ENCODE data around the gene TRIP13.
"Not testable (repeated sequence)": the region's sequence is repeated elsewhere in the genome, so short reads cannot be mapped to it uniquely, and the experiment has no call there.

The TRIP13 gene

GRCh38 chr5:892394-893136 lies at the start of gene TRIP13, which contains the start of gene BRD9:
TRIP13 (plus strand) TSS chr5:892884; CDS start chr5:892999, 115 bp downstream.
BRD9 (minus strand) TSS chr5:892801; CDS start chr5:892657, 144 bp downstream.
- DNase-seq: peak; percentile 88

GRCh38 chr5:843371-843770 lies 49.3 kb upstream of the TRIP13 start:
- not testable (repeated sequence) for DNase-seq

GRCh38 chr5:843926-844325 lies 48.8 kb upstream of the TRIP13 start:
- peak; percentile 29 for DNase-seq

- peak; percentile 13 for DNase-seq
Measured at GRCh38 chr5:844426-844825, 48.3 kb upstream of the TRIP13 start.

- DNase-seq: peak; percentile 15
Measured at GRCh38 chr5:845031-845675, 47.5 kb upstream of the TRIP13 start.

- DNase-seq: not testable (repeated sequence)
Measured at GRCh38 chr5:845676-846601, 46.7 kb upstream of the TRIP13 start.

- DNase-seq: not testable (repeated sequence)
Measured at GRCh38 chr5:846602-847091, 46.0 kb upstream of the TRIP13 start.

- DNase-seq: not testable (repeated sequence)
Measured at GRCh38 chr5:847212-847611, 45.5 kb upstream of the TRIP13 start.

GRCh38 chr5:847736-848135 lies 44.9 kb upstream of the TRIP13 start:
- not testable (repeated sequence) for DNase-seq

GRCh38 chr5:848671-849111 lies 44.0 kb upstream of the TRIP13 start:
- DNase-seq: no peak

- DNase-seq: no peak
Measured at GRCh38 chr5:849651-850301, 42.9 kb upstream of the TRIP13 start.

- no peak for DNase-seq
Measured at GRCh38 chr5:850511-851006, 42.1 kb upstream of the TRIP13 start, which contains the start of gene ZDHHC11. ZDHHC11 (minus strand) TSS chr5:850986; CDS start chr5:850602, 384 bp downstream.

- DNase-seq: no peak
Measured at GRCh38 chr5:851076-851475, 41.6 kb upstream of the TRIP13 start.

GRCh38 chr5:851553-851952 lies 41.1 kb upstream of the TRIP13 start:
- DNase-seq: no peak

GRCh38 chr5:852018-852417 lies 40.7 kb upstream of the TRIP13 start:
- DNase-seq: no peak

GRCh38 chr5:852431-853401 lies 40.0 kb upstream of the TRIP13 start:
- DNase-seq: no peak

- DNase-seq: not testable (repeated sequence)
Measured at GRCh38 chr5:853416-854090, 39.1 kb upstream of the TRIP13 start.

- DNase-seq: no peak
Measured at GRCh38 chr5:854217-854616, 38.5 kb upstream of the TRIP13 start.

GRCh38 chr5:854966-855743 lies 37.5 kb upstream of the TRIP13 start:
- no peak for DNase-seq

Data from left hindlimb (tissue), 1 donor.